GM19468 (cell line): Measurements from ENCODE around the gene GMDS.
A peak's percentile ranks its signal among the peaks of the same experiment; 100 is the strongest.

ENCODE experiments used
- ATAC-seq: cut with Tn5 transposase; IDR thresholded peaks from one replicate; pipeline ENCODE4 v1.9.1; 2021; ENCODE audit warnings: mild to moderate bottlenecking, moderate library complexity, moderate number of reproducible peaks; ENCODE audit not compliant: unreplicated experiment; ENCODE audit errors: extremely low read depth

Gene GMDS

DNA sequence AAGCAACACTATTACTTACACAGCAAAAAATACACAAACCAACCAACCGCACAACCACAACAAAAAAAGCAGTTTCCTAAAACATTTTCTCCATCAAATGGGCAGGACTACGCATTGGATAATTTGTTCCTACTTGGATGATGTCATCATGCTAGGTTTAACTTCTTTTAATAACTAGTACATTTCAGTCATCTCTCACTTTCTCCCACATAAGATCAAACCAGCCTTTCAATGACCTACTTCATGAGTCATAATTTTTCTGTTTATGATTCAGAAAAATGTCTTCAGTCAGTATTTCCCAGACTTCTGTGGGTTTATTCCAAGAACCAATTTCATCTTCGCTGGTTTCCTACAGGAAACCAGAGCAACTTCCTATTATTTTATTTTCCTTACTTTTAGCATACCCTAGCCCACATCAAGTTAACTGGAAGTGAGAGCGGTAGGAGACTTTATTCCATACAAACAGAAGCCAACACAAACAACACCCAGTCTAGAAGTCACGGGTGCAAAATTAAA lies 134.2 kb downstream of the GMDS start:
- ATAC-seq = no peak

DNA sequence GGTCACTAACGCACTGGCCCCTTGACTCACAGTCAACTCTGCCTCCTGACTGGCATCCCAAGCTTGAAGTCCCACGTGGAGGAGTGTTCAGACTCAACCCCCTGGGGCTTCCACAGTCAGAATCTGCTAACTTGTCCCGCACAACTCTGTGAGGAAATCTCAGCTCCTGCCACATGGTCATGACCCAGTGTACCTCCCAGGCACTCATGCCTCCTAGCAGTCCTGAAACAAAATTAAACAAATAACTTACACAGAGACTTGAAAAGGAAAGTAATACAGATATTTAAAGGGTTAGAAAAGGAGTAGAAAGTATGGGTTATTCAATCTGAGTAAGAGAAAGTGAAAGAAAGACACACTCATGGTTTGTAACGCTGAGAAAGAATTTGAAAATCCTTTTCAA lies 134.9 kb downstream of the GMDS start:
- peak; percentile 58 for ATAC-seq

DNA sequence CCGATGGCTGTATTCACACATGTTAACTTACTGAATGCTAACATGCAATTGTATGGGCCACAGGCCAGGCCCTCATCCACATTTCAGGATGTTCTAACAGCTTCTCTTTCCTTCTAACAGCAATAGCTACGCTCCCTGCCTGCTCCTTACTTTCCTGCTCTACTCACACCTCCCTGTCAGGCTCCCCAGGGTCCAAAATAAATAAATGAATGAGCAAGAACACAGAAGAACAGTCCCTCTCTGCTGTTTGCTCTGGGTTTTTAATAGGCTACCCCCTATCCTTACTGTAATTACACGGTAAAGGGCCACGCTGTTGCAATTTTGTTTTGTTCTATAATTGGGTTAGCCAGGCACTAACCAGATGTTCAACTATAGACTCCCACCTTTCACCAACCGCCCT lies 135.6 kb downstream of the GMDS start:
- ATAC-seq = no peak

- ATAC-seq = no peak
Observed at GRCh38 chr6:2108700-2109306, 136.6 kb downstream of the GMDS start.

DNA sequence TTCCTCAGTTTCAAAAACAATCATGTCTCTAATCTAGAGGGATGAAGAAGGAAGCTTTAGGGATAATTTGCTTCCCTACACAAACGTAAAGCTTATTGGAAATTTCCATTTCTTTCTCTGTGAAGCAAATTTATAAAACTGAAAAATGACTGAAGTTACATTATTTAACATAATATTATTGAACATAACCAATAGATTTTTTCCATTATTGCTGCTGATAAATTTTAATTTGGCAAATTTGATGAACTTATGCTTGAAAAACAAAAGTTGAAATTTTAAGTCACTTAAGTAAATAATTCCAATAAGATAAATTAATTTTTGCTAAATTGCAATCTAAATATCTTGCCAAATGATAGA lies 140.9 kb downstream of the GMDS start:
- ATAC-seq = no peak

DNA sequence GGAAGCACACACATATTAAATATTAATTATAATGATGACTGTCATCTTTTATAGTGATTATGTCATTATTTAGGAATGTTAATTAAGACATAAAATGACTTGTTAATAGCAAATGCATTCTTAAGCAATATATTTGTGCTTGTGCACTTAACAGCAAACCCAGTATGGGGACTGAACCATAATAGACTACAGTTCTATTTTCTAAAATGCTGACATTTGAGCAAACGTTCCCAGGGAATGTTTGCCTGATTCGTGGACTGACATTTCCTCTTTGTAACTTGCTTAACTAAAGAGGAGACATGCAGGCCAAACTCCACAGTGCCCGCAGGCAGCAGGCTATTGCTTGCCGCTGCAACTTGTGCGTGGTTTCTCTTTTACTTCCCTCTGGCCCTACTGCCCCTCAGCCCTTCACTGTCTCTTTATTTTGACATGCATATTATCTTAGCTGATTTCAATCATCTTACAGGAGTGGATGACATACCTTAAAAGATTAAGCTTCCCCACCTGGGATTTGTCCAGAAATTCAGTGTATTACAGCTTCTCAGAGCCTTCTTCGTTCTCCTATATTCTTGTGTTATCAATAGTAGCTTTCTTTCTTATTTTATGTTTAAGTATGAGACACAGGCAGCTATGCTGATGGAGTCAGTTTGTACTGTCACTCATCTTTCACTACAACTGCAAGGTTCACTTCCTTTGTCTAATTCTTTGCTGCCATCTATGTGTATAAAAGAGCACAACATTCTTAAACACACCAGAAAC lies 141.5 kb downstream of the GMDS start:
- ATAC-seq = no peak

- no peak for ATAC-seq
Observed at GRCh38 chr6:2102966-2103365, 142.4 kb downstream of the GMDS start.

DNA sequence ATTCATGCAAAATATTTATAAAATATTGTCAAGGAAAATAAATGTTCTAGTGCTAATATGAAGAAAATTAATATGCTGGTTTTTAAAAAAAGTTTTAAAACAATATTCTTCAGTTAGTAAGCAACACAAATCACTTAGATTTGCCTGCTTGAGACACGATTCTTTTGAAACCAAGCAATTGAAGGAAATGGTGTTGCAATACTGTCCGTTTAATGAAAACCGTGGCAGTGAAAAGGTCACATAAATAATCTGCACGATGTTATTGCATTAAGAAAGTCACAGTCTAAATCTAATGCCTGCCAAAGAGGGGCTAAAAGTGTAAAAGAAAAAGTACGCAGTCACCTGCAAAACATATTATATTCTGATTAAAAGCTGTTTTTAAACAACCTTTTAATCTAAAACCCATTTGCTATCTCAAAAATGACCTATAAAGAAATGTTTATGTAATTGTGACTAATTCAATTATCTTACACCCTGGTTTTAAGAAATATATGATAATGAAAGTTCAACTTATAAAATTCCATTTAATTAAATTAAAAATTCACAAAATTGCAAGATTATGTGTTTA lies 143.0 kb downstream of the GMDS start:
- ATAC-seq = no peak

DNA sequence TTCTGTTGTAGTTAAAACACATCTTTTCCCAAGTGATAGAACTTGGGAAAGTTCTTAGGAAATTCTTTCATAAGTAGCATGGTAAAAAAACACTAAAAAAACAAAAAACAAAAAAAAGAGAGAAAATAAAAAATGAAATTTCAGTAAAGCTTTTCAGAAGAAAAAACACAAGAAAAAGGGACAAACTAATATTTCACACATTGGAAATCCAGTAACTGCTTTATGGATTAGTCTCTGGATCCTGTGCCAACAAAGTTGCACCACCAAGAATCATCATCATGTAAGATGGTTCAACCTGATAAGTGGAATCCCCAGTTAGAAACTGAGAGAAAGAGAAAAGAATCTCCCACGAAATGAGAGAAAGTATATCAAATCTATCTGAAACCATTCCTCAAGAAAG lies 144.2 kb downstream of the GMDS start:
- ATAC-seq = no peak

DNA sequence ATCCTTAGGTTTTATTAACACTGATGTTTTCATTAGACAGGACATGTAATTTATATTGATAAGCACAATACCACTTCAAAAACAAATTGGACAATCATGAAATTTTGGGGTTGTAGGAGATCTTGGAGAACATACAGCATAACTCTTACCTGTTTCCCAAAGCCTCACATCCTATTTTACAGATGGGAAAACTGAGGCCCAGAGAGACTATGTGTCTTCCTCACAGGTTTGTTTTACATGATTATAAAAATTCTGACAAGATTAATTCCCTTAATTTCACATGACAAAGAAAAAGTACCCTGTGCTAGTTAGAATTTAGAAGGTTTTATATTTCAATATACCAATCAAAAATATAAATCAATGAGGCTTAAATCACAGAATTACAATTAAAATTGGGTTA lies 145.5 kb downstream of the GMDS start:
- no peak for ATAC-seq

GRCh38 chr6:2097464-2097863 lies 147.9 kb downstream of the GMDS start:
- no peak for ATAC-seq

DNA sequence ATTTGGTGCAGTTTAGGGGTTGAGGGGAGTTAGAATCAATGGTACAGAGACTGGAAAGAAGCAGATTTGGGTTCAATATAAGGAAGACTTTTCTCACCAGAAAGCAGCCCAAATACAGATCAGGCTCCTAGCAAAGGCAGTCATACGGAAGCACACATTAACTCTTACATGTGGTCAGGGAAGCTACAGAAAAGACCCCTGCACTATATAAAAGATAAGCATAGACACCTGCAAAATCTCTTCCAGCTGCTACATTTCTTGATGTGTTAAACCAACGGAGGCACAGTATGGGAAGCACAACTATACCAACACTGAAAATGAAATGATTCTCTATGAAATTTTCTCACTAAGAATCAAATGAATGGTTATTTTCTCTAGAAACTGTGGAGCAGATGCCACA lies 150.8 kb downstream of the GMDS start:
- no peak for ATAC-seq

GRCh38 chr6:2086326-2086965 lies 159.0 kb downstream of the GMDS start:
- ATAC-seq = no peak

GRCh38 chr6:2085657-2086056 lies 159.7 kb downstream of the GMDS start:
- no peak for ATAC-seq

DNA sequence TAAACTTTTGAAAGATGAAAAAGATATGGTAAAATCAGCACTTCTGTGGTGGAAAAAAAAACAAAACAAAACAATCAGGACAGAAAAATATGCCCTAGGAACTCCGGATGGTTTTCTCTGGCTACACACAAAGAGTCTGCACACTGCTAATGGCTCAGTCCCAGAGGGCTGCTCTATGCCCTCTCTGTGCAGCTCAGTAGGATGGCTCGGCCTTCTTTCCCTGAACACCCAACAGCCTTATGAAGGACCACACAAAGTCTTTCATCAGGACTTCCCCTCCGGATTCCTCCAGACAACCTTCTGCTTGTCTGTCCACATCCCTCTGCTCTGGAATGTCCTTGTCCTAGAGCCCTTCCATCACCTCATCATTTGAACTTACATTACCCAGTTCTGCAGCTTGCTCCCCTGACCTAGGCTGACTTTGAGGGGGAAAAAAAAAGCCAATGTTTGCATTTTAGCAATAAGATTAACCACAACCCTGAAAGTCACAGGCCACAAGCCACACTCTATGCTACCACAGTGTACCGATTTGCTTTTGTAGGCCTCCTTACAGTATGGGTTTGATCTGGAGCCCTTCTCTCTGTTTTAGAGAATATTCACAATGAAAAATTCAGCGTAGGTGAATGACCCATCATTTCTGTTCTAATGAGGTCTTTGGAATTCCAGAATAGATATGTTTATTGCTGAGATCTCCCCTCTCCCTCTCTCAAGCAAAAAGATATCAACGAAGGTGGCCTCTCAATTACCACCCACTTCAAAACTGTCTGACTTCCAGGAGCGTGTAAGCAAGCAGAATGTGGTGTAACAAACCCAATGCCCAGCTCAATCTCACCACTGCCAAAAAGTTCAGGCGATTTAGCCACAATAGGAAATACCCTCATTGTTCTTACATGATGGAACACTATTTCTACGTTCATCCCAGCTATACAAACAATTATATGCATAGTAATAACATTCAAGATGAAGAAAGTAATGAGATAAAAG lies 164.0 kb downstream of the GMDS start:
- ATAC-seq = peak; percentile 32

DNA sequence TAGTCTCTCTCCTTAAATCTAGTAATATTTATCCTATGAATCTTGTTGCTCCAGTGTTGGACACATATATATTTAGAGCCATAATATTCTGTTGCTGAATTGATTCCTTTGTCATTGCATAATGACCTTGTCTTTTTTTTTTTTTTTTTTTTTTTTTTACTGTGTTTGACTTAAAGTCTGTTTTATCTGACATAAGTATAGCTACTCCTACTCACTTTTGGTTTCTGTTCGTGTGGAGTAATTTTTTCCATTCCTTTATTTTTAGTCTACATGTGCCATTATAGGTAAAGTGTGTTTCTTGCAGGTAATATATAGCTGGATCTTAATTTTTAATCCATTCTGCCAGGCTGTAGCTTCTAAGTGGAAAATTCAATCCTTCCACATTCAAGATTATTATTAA lies 166.5 kb downstream of the GMDS start:
- ATAC-seq = no peak

GRCh38 chr6:2077826-2078225 lies 167.6 kb downstream of the GMDS start:
- ATAC-seq = no peak

DNA sequence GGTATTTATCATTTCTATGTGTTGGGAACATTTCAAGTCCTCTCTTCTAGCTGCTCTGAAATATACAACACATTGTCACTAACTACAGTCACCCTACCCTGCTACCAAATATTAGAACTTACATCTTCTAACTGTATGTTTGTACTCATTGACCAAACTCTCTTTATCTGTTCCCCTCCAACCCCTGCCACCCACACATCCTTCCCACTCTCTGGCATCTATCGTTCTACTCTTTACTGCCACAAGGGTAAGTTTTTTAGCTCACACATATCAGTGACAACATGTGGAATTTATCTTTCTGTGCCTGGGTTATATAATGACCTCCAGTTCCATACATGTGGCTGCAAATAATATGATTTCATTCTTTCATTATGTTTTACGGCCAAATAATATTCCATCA lies 171.9 kb downstream of the GMDS start:
- no peak for ATAC-seq

GRCh38 chr6:2072453-2072852 lies 173.0 kb downstream of the GMDS start:
- ATAC-seq = no peak

- ATAC-seq = no peak
Observed at GRCh38 chr6:2063547-2063946, 181.9 kb downstream of the GMDS start.
